ENCODE data around the gene CCNY. TPM values are rescaled to one million over a fixed set of nuclear protein-coding genes. Genes with fewer than 3 reads are reported as not detected.

CCNY gene
- total RNA-seq, 1 experiment from 2014 or later, result 62.2 TPM

DNA sequence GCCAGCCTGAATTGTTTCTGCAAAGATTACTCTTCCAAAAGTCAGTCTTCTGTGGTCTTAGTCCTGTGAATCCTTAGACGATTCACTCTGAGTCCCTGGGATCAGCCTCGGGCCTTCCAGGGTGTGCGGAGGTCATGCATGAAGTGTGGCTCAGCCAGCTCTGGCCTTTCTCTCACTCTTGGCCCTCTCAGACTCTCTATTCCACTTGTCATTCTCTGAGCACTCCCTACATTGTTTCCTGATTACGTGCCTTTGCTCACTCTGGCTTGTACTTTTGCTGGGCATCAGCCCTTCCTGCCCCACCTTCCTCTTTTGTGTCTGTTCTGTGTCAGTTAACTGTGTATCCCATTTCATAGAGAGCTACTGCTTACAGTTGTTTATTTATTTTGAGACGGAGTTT, 36.0 kb downstream of the CCNY start:
- TF ChIP-seq ELF1 (IDR thresholded peaks at IDR 0.05; ENCODE audit: borderline replicate concordance, low read depth), result no peak
- no peak for TF ChIP-seq SIN3A (IDR thresholded peaks at IDR 0.05; ENCODE audit: low read depth)
- TF ChIP-seq, protein P1, sequence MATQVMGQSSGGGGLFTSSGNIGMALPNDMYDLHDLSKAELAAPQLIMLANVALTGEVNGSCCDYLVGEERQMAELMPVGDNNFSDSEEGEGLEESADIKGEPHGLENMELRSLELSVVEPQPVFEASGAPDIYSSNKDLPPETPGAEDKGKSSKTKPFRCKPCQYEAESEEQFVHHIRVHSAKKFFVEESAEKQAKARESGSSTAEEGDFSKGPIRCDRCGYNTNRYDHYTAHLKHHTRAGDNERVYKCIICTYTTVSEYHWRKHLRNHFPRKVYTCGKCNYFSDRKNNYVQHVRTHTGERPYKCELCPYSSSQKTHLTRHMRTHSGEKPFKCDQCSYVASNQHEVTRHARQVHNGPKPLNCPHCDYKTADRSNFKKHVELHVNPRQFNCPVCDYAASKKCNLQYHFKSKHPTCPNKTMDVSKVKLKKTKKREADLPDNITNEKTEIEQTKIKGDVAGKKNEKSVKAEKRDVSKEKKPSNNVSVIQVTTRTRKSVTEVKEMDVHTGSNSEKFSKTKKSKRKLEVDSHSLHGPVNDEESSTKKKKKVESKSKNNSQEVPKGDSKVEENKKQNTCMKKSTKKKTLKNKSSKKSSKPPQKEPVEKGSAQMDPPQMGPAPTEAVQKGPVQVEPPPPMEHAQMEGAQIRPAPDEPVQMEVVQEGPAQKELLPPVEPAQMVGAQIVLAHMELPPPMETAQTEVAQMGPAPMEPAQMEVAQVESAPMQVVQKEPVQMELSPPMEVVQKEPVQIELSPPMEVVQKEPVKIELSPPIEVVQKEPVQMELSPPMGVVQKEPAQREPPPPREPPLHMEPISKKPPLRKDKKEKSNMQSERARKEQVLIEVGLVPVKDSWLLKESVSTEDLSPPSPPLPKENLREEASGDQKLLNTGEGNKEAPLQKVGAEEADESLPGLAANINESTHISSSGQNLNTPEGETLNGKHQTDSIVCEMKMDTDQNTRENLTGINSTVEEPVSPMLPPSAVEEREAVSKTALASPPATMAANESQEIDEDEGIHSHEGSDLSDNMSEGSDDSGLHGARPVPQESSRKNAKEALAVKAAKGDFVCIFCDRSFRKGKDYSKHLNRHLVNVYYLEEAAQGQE (IDR thresholded peaks at IDR 0.05; ENCODE audit: low read depth), result no peak
- TF ChIP-seq EZH2 (IDR thresholded peaks at IDR 0.05), result no peak
- TF ChIP-seq, protein P2, sequence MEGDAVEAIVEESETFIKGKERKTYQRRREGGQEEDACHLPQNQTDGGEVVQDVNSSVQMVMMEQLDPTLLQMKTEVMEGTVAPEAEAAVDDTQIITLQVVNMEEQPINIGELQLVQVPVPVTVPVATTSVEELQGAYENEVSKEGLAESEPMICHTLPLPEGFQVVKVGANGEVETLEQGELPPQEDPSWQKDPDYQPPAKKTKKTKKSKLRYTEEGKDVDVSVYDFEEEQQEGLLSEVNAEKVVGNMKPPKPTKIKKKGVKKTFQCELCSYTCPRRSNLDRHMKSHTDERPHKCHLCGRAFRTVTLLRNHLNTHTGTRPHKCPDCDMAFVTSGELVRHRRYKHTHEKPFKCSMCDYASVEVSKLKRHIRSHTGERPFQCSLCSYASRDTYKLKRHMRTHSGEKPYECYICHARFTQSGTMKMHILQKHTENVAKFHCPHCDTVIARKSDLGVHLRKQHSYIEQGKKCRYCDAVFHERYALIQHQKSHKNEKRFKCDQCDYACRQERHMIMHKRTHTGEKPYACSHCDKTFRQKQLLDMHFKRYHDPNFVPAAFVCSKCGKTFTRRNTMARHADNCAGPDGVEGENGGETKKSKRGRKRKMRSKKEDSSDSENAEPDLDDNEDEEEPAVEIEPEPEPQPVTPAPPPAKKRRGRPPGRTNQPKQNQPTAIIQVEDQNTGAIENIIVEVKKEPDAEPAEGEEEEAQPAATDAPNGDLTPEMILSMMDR (IDR thresholded peaks at IDR 0.05 in 2 of 3, conservative IDR thresholded peaks at IDR 0.05 in 1 of 3; ENCODE audit: borderline replicate concordance in 1 of 3, insufficient read depth in 1 of 3, low read depth in 2 of 3, low read length in 2 of 3), result no peak
- no peak for TF ChIP-seq EZH2phosphoT487 (IDR thresholded peaks at IDR 0.05; ENCODE audit: borderline replicate concordance)
- TF ChIP-seq, protein P3, sequence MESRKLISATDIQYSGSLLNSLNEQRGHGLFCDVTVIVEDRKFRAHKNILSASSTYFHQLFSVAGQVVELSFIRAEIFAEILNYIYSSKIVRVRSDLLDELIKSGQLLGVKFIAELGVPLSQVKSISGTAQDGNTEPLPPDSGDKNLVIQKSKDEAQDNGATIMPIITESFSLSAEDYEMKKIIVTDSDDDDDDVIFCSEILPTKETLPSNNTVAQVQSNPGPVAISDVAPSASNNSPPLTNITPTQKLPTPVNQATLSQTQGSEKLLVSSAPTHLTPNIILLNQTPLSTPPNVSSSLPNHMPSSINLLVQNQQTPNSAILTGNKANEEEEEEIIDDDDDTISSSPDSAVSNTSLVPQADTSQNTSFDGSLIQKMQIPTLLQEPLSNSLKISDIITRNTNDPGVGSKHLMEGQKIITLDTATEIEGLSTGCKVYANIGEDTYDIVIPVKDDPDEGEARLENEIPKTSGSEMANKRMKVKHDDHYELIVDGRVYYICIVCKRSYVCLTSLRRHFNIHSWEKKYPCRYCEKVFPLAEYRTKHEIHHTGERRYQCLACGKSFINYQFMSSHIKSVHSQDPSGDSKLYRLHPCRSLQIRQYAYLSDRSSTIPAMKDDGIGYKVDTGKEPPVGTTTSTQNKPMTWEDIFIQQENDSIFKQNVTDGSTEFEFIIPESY (IDR thresholded peaks at IDR 0.05; ENCODE audit: extremely low read depth, insufficient replicate concordance, low read length), result no peak
- TF ChIP-seq ZFX (IDR thresholded peaks at IDR 0.05), result no peak
- TF ChIP-seq CEBPB (IDR thresholded peaks at IDR 0.05; ENCODE audit: low read depth), result no peak
- no peak for TF ChIP-seq SRF (IDR thresholded peaks at IDR 0.05; ENCODE audit: low read depth)
- Histone ChIP-seq H3K9me3 (ENCODE audit: control insufficient read depth in 1 of 2, insufficient read depth in 1 of 2, low read depth in 1 of 2, low read length in 2 of 2) (no peaks in the 10 kb centered on the region), H3K36me3 (ENCODE audit: control insufficient read depth in 1 of 2, insufficient read depth in 2 of 2, low read length in 2 of 2) (no peaks in the 10 kb centered on the region), H3K27ac (ENCODE audit: low read depth, low read length) (no peak overlapping the region), H2AFZ (ENCODE audit: low read depth, low read length, poor library complexity, severe bottlenecking) (no peak overlapping the region), H3K27me3 (ENCODE audit: insufficient read depth, low read length) (no peaks in the 10 kb centered on the region), H3K4me1 (ENCODE audit: control insufficient read depth in 1 of 2, insufficient read depth in 2 of 2, low read length in 2 of 2) (no peaks in the 10 kb centered on the region), H3K9ac (ENCODE audit: low read length) (no peak overlapping the region), H3K79me2 (ENCODE audit: insufficient read depth, low read length) (peaks cover 90% of the 10 kb centered on the region), H3K4me2 (ENCODE audit: low read length) (no peak overlapping the region), H3K9me2 (ENCODE audit: insufficient read depth) (no peaks in the 10 kb centered on the region), H3K4me3 (replicated peaks in 1 of 2; ENCODE audit: low read depth in 1 of 2, low read length in 2 of 2) (no peak overlapping the region), H4K20me1 (ENCODE audit: insufficient read depth) (peaks cover 4% of the 10 kb centered on the region; the same call in 1 of the 2 replicates)
- ChIA-PET RAD21 (ENCODE audit: low non-redundant PET in 1 of 2, low total read pairs in 2 of 2, uncharacterized antibody in 2 of 2, unreplicated experiment in 2 of 2) (no interaction called here), CTCF (no interaction called here), POLR2A (no interaction called here)
- intact Hi-C loops (cut with micrococcal nuclease), result no loop called here
- ATAC-seq (no peak), DNase-seq (ENCODE audit: low read depth, low spot score) (no peak)
- no TSS peak for BruUV-seq (replicated peaks)

Measured in HCT116 (cell line).